GM12878 (cell line): ENCODE measurements around the gene RASGRP3. TPM values are rescaled to one million over a fixed set of nuclear protein-coding genes. Genes with fewer than 3 reads are reported as not detected.

Source experiments
- ASH2L ChIP-seq: fragments of 300-600, 200-600 bp; sonication (generic); IDR thresholded peaks from 2 replicates; pipeline ENCODE4 v1.6.1; 2017; ENCODE audit warnings: low read depth, mild to moderate bottlenecking, borderline replicate concordance
- CBX5 ChIP-seq: sonication (generic); IDR thresholded peaks from 2 replicates; pipeline ENCODE4 v1.6.1; 2016; ENCODE audit warnings: low read depth, moderate library complexity, mild to moderate bottlenecking, inconsistent platforms
- EED ChIP-seq: sonication (generic); IDR thresholded peaks from 2 replicates; pipeline ENCODE4 v1.6.1; 2016; ENCODE audit warnings: antibody characterized with exemption, low read depth
- FOS ChIP-seq: IDR thresholded peaks from 3 replicates; pipeline ENCODE4 v1.6.1; 2011; ENCODE audit warnings: borderline replicate concordance; ENCODE audit not compliant: insufficient read length; ENCODE audit errors: extremely low read depth
- IKZF1 ChIP-seq: fragments of 450-650 bp; conservative IDR thresholded peaks from 2 replicates; pipeline ENCODE4 v1.6.1; 2017; ENCODE audit warnings: antibody characterized with exemption, mild to moderate bottlenecking
- NR2C1 ChIP-seq: fragments of 450-650 bp; IDR thresholded peaks from 2 replicates; pipeline ENCODE4 v1.6.1; 2017; ENCODE audit warnings: antibody characterized with exemption, mild to moderate bottlenecking, moderate library complexity
- SUPT20H ChIP-seq: IDR thresholded peaks from 2 replicates; pipeline ENCODE4 v1.6.1; 2011; ENCODE audit warnings: low read depth, mild to moderate bottlenecking, low read length, moderate library complexity, borderline replicate concordance; ENCODE audit not compliant: control insufficient read depth
- TCF7 ChIP-seq: IDR thresholded peaks from 2 replicates; pipeline ENCODE4 v1.6.1; 2014; ENCODE audit warnings: antibody characterized with exemption, borderline replicate concordance
- ZBED1 ChIP-seq: IDR thresholded peaks from 2 replicates; pipeline ENCODE4 v1.6.1; 2016; ENCODE audit warnings: borderline replicate concordance
- polyA plus RNA-seq, 11 experiments: library from polyadenylated mRNA; depleted of rRNA in 4 of 11; unstranded in 6 of 11; stranded (reverse) in 5 of 11; fragments of >200 nt; fragmentation: Nextera tagmentation in 4 of 11; fragmentation: Illumina TruSeq in 1 of 11; extraction: Ambion mirVana in 4 of 11; extraction: Trizol in 1 of 11; gene quantifications; 1 replicate in 1 of 11; 2 replicates in 10 of 11; pipeline versions ENCODE4 v1.2.1 to v1.2.3, GENCODE V29; 2011 to 2016; ENCODE audit warnings: inconsistent platforms in 2 of 11, missing spikeins in 2 of 11, low read depth in 1 of 11
- total RNA-seq, 4 experiments: library from RNA; depleted of rRNA in 3 of 4; stranded (reverse); fragments of >200 nt in 3 of 4; fragmentation: Illumina TruSeq in 1 of 4; extraction: Trizol in 1 of 4; gene quantifications; 2 replicates each; pipeline versions ENCODE4 v1.2.1 to v1.2.3, GENCODE V29; 2013 to 2021
- TF ChIP-seq, protein P1 (sequence below): fragments of 450-650 bp; IDR thresholded peaks from 2 replicates; pipeline ENCODE4 v1.6.1; 2018; ENCODE audit warnings: mild to moderate bottlenecking, low read depth, moderate library complexity; ENCODE audit not compliant: partially characterized antibody
- TF ChIP-seq, protein P2 (sequence below): IDR thresholded peaks from 2 replicates; pipeline ENCODE4 v1.6.1; 2012; ENCODE audit warnings: mild to moderate bottlenecking, low read depth, low read length
- TF ChIP-seq, protein P3 (sequence below): fragments of 150-350 bp; IDR thresholded peaks from 2 replicates; pipeline ENCODE4 v1.6.1; 2014; ENCODE audit warnings: mild to moderate bottlenecking, low read depth, low read length
- TF ChIP-seq, protein P4 (sequence below): IDR thresholded peaks from 2 replicates; pipeline ENCODE4 v1.6.1; 2011; ENCODE audit warnings: borderline replicate concordance, low read depth, mild to moderate bottlenecking, moderate library complexity, low read length; ENCODE audit not compliant: insufficient read depth, poor library complexity, severe bottlenecking
- TF ChIP-seq, protein P5 (sequence below): IDR thresholded peaks from 2 replicates; pipeline ENCODE4 v1.6.1; 2011; ENCODE audit warnings: low read depth, mild to moderate bottlenecking, low read length, moderate library complexity, borderline replicate concordance; ENCODE audit errors: extremely low read depth
- TF ChIP-seq, protein P6 (sequence below): fragments of 450-650 bp; IDR thresholded peaks from 2 replicates; pipeline ENCODE4 v1.6.1; 2017; ENCODE audit warnings: low read depth, mild to moderate bottlenecking, moderate library complexity

The RASGRP3 gene
- total and polyA plus RNA-seq, 10 of the 15 experiments (the other 5 are each of a cell fraction or from before 2014, with no cell fraction given), result 31.6 to 106 (median 64.7) TPM

DNA sequence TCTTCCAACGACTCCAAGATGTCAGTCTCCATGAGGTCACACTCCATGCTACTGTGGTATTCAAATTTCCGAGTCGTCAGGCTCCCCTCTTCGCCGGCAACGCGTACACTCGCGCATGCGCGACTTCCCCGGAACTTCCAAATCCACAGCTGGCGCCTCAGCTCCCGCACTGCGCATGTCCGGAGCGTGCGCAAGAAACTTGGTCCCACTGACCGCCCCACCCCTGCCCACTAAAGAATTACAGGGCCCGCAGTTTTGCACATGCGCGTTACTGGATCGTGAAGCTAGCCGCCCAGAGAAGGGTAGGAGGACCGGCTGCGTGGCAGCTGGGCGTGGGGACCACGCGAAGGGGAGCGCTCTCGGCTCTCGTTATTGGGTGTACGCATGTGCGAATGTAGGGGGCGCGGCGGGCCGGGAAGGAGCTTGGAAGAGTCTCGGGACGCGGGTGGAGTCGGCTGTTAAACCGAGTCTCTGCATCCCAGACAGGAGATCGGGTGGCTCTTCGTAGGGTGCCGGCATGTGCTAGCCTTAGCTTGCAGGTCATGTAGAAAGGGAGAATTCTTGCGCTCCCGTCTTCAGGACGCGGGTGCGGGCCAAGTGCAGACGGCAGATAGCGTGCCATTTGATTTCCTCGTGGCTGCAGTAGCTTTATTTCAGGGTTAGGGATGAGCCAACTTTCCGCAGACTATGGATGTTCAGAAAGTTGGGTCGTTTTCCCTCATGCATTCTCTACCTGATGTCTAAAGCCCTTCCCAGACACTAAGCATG is 122.9 kb downstream of the RASGRP3 start, which contains the start of gene FAM98A (continued):
- TF ChIP-seq, protein P1, sequence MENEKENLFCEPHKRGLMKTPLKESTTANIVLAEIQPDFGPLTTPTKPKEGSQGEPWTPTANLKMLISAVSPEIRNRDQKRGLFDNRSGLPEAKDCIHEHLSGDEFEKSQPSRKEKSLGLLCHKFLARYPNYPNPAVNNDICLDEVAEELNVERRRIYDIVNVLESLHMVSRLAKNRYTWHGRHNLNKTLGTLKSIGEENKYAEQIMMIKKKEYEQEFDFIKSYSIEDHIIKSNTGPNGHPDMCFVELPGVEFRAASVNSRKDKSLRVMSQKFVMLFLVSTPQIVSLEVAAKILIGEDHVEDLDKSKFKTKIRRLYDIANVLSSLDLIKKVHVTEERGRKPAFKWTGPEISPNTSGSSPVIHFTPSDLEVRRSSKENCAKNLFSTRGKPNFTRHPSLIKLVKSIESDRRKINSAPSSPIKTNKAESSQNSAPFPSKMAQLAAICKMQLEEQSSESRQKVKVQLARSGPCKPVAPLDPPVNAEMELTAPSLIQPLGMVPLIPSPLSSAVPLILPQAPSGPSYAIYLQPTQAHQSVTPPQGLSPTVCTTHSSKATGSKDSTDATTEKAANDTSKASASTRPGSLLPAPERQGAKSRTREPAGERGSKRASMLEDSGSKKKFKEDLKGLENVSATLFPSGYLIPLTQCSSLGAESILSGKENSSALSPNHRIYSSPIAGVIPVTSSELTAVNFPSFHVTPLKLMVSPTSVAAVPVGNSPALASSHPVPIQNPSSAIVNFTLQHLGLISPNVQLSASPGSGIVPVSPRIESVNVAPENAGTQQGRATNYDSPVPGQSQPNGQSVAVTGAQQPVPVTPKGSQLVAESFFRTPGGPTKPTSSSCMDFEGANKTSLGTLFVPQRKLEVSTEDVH, result no peak
- TF ChIP-seq, protein P2, sequence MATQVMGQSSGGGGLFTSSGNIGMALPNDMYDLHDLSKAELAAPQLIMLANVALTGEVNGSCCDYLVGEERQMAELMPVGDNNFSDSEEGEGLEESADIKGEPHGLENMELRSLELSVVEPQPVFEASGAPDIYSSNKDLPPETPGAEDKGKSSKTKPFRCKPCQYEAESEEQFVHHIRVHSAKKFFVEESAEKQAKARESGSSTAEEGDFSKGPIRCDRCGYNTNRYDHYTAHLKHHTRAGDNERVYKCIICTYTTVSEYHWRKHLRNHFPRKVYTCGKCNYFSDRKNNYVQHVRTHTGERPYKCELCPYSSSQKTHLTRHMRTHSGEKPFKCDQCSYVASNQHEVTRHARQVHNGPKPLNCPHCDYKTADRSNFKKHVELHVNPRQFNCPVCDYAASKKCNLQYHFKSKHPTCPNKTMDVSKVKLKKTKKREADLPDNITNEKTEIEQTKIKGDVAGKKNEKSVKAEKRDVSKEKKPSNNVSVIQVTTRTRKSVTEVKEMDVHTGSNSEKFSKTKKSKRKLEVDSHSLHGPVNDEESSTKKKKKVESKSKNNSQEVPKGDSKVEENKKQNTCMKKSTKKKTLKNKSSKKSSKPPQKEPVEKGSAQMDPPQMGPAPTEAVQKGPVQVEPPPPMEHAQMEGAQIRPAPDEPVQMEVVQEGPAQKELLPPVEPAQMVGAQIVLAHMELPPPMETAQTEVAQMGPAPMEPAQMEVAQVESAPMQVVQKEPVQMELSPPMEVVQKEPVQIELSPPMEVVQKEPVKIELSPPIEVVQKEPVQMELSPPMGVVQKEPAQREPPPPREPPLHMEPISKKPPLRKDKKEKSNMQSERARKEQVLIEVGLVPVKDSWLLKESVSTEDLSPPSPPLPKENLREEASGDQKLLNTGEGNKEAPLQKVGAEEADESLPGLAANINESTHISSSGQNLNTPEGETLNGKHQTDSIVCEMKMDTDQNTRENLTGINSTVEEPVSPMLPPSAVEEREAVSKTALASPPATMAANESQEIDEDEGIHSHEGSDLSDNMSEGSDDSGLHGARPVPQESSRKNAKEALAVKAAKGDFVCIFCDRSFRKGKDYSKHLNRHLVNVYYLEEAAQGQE, result no peak
- TF ChIP-seq IKZF1, result peak; percentile 100
- TF ChIP-seq, protein P3, sequence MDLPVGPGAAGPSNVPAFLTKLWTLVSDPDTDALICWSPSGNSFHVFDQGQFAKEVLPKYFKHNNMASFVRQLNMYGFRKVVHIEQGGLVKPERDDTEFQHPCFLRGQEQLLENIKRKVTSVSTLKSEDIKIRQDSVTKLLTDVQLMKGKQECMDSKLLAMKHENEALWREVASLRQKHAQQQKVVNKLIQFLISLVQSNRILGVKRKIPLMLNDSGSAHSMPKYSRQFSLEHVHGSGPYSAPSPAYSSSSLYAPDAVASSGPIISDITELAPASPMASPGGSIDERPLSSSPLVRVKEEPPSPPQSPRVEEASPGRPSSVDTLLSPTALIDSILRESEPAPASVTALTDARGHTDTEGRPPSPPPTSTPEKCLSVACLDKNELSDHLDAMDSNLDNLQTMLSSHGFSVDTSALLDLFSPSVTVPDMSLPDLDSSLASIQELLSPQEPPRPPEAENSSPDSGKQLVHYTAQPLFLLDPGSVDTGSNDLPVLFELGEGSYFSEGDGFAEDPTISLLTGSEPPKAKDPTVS, result no peak
- TF ChIP-seq EED, result peak; percentile 9; the same call in 1 of the 2 replicates
- no peak for TF ChIP-seq SUPT20H
- TF ChIP-seq NR2C1, result no peak
- TF ChIP-seq ASH2L, result no peak; the same call in 1 of the 2 replicates
- TF ChIP-seq, protein P4, sequence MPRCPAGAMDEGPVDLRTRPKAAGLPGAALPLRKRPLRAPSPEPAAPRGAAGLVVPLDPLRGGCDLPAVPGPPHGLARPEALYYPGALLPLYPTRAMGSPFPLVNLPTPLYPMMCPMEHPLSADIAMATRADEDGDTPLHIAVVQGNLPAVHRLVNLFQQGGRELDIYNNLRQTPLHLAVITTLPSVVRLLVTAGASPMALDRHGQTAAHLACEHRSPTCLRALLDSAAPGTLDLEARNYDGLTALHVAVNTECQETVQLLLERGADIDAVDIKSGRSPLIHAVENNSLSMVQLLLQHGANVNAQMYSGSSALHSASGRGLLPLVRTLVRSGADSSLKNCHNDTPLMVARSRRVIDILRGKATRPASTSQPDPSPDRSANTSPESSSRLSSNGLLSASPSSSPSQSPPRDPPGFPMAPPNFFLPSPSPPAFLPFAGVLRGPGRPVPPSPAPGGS, result no peak
- TF ChIP-seq TCF7, result no peak
- TF ChIP-seq CBX5, result no peak
- TF ChIP-seq FOS, result no peak
- TF ChIP-seq, protein P5, sequence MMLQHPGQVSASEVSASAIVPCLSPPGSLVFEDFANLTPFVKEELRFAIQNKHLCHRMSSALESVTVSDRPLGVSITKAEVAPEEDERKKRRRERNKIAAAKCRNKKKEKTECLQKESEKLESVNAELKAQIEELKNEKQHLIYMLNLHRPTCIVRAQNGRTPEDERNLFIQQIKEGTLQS, result no peak
- no peak for TF ChIP-seq ZBED1
- TF ChIP-seq, protein P6, sequence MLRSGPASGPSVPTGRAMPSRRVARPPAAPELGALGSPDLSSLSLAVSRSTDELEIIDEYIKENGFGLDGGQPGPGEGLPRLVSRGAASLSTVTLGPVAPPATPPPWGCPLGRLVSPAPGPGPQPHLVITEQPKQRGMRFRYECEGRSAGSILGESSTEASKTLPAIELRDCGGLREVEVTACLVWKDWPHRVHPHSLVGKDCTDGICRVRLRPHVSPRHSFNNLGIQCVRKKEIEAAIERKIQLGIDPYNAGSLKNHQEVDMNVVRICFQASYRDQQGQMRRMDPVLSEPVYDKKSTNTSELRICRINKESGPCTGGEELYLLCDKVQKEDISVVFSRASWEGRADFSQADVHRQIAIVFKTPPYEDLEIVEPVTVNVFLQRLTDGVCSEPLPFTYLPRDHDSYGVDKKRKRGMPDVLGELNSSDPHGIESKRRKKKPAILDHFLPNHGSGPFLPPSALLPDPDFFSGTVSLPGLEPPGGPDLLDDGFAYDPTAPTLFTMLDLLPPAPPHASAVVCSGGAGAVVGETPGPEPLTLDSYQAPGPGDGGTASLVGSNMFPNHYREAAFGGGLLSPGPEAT, result no peak
